Type B pancreatic cell (in vitro differentiated cells): ENCODE measurements around the gene SLC12A7. TPM values are rescaled to one million over a fixed set of nuclear protein-coding genes. Genes with fewer than 3 reads are reported as not detected.
"Not testable (repeated sequence)": the region's sequence is repeated elsewhere in the genome, so short reads cannot be mapped to it uniquely, and the experiment has no call there.

Experiments used
- DNase-seq: peaks from one replicate; pipeline ENCODE4 v3.0.0; 2021; ENCODE audit warnings: mixed read lengths; ENCODE audit not compliant: unreplicated experiment; ENCODE audit errors: extremely low spot score
- H3K27ac Mint-ChIP-seq: 2 replicates; pipeline ENCODE4 v1.8.0; 2021; ENCODE audit warnings: mild to moderate bottlenecking, mixed read lengths
- H3K27me3 Mint-ChIP-seq: 2 replicates; pipeline ENCODE4 v1.8.0; 2021; ENCODE audit warnings: mixed read lengths
- H3K36me3 Mint-ChIP-seq: 2 replicates; pipeline ENCODE4 v1.8.0; 2021; ENCODE audit warnings: mixed read lengths
- H3K4me1 Mint-ChIP-seq: one replicate; pipeline ENCODE4 v1.8.0; 2021; ENCODE audit warnings: mixed read lengths; ENCODE audit not compliant: unreplicated experiment
- H3K4me3 Mint-ChIP-seq: 2 replicates; pipeline ENCODE4 v1.8.0; 2021; ENCODE audit warnings: mild to moderate bottlenecking, mixed read lengths
- H3K9me3 Mint-ChIP-seq: 2 replicates; pipeline ENCODE4 v1.8.0; 2021; ENCODE audit warnings: mixed read lengths
- total RNA-seq: library from RNA; stranded (reverse); gene quantifications from 2 replicates; pipeline ENCODE4 v1.2.1, GENCODE V29; 2021; ENCODE audit warnings: low replicate concordance
- TF ChIP-seq, protein P1 (sequence below): fragments of 200-600 bp; sonication (generic); conservative IDR thresholded peaks from 2 replicates; pipeline ENCODE4 v1.5.0; 2021; ENCODE audit warnings: antibody characterized with exemption, mild to moderate bottlenecking

The SLC12A7 gene
- total RNA-seq, 1 donor from 2014 or later, result 57.6 TPM

DNA sequence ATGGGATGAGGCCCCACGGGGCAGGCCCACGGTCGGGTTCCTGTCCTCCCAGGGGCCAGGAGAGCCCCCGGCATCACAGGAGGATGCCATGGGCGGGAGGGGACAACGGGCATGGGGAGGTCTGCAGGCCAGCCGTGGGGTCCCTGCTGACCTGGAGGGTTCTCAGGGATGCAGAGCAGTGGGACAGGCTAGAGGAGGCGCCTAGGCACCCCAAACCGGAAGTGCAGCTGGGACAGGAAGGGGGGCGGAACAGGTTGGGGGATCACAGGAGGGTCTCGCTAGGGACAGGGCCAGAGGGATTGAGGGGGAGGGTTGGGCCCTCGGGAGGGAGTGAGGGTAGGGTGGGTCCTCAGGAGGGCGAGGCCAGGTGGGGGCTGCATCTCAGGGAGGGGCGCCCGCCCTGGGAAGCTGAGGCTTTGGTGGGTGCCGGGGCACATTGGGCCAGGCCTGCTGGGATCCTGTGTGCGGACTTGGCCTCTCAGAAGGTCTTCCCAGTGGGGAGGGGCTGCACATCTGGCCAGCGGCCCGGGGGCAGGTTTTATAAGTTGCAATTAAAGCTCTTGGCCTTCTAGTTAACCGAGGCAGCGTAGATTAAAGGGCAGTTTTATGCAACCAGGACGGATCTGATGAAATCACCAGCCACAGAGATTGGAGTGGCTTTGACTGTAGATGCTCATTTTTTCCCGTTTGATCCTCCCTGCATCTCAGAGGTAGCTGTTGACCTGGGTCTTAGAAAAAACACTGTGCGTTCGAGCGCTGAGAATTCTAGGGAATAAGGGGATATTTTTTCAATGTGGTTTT, 83.2 kb downstream of the SLC12A7 start:
- H3K4me3 Mint-ChIP-seq, result no peak overlapping the region
- H3K27ac Mint-ChIP-seq, result no peak overlapping the region

GRCh38 chr5:1027631-1028441, 84.0 kb downstream of the SLC12A7 start:
- Mint-ChIP-seq H3K4me1 (peaks cover 9% of the 10 kb centered on the region), H3K36me3 (no peaks in the 10 kb centered on the region), H3K27me3 (no peaks in the 10 kb centered on the region), H3K9me3 (no peaks in the 10 kb centered on the region), H3K27ac (no peak overlapping the region), H3K4me3 (no peak overlapping the region)
- DNase-seq, result peak; percentile 64
- TF ChIP-seq, protein P1, sequence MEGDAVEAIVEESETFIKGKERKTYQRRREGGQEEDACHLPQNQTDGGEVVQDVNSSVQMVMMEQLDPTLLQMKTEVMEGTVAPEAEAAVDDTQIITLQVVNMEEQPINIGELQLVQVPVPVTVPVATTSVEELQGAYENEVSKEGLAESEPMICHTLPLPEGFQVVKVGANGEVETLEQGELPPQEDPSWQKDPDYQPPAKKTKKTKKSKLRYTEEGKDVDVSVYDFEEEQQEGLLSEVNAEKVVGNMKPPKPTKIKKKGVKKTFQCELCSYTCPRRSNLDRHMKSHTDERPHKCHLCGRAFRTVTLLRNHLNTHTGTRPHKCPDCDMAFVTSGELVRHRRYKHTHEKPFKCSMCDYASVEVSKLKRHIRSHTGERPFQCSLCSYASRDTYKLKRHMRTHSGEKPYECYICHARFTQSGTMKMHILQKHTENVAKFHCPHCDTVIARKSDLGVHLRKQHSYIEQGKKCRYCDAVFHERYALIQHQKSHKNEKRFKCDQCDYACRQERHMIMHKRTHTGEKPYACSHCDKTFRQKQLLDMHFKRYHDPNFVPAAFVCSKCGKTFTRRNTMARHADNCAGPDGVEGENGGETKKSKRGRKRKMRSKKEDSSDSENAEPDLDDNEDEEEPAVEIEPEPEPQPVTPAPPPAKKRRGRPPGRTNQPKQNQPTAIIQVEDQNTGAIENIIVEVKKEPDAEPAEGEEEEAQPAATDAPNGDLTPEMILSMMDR, result no peak

More for the DNA sequence above, 83.2 kb downstream of the SLC12A7 start:
- Mint-ChIP-seq H3K4me1 (peaks cover 9% of the 10 kb centered on the region), H3K36me3 (no peaks in the 10 kb centered on the region), H3K27me3 (no peaks in the 10 kb centered on the region), H3K9me3 (no peaks in the 10 kb centered on the region)
- TF ChIP-seq, protein P1, result no peak
- DNase-seq, result no peak

- H3K27ac Mint-ChIP-seq, result no peak overlapping the region
- DNase-seq, result peak; percentile 67
- no peaks in the 10 kb centered on the region for H3K36me3 Mint-ChIP-seq
- no peaks in the 10 kb centered on the region for H3K27me3 Mint-ChIP-seq
- H3K4me3 Mint-ChIP-seq, result no peak overlapping the region
- no peaks in the 10 kb centered on the region for H3K9me3 Mint-ChIP-seq
- TF ChIP-seq, protein P1, result no peak
- H3K4me1 Mint-ChIP-seq, result peaks cover 9% of the 10 kb centered on the region
Observed at GRCh38 chr5:1026700-1027621, 84.9 kb downstream of the SLC12A7 start.

- not testable (repeated sequence) for H3K27ac Mint-ChIP-seq, H3K9me3 Mint-ChIP-seq, H3K4me3 Mint-ChIP-seq, H3K36me3 Mint-ChIP-seq, DNase-seq, H3K27me3 Mint-ChIP-seq
- peaks cover 15% of the 10 kb centered on the region for H3K4me1 Mint-ChIP-seq
Observed at GRCh38 chr5:1021969-1022336, 89.9 kb downstream of the SLC12A7 start.

DNA sequence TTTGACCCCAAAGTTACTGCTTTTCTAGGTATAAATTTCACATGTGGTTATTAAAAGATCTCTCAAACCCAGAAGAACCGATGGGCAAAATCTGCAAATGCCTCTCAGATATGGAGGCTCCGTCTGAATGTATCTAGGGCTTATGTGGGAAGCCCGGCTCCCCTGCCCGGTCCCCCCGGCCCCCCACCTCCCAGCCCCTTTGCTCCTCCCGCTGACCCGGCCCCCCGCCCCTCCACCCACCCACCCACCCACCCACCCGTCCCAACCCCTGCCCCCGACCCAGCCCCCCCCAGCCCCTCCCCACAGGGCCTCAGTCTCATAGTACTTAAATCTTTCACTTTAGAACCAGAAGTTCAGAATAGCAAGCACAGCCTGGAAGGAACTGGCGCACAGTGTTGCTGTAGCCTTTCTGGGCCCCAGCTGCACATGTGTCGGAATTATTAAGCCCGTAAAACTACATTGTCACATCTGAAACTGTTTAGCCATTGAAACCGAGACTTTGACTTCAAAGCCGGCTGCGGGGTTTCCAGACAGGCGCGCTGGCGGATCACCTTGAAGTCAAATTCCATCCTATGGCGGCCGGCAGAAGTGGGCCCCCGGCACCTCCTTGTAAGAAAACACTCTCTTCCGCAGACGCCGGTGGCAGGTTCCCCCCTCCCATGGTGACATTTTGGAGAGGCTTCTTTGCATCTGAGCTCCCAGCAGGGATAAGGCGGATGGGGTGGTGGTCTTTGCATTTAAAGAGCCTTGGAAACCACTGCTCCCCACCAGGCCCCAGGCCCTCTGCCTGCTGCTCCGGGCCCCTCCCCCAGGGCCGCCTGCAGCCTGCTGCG, 90.5 kb downstream of the SLC12A7 start:
- H3K27me3 Mint-ChIP-seq, result no peaks in the 10 kb centered on the region

More for the DNA sequence above, 90.5 kb downstream of the SLC12A7 start:
- no peaks in the 10 kb centered on the region for H3K9me3 Mint-ChIP-seq
- peak overlapping the region; percentile 33 for H3K4me3 Mint-ChIP-seq
- TF ChIP-seq, protein P1, result no peak
- H3K27ac Mint-ChIP-seq, result no peak overlapping the region
- DNase-seq, result no peak
- H3K4me1 Mint-ChIP-seq, result peaks cover 15% of the 10 kb centered on the region
- no peaks in the 10 kb centered on the region for H3K36me3 Mint-ChIP-seq
